Measurements from ENCODE around the gene SOHLH1. TPM values are rescaled to one million over a fixed set of nuclear protein-coding genes. Genes with fewer than 3 reads are reported as not detected.

The SOHLH1 gene
- total RNA-seq, 1 experiment from 2014 or later = not detected

- in situ Hi-C loops (cut with HindIII; ENCODE audit: low pct_unique_long_range_greater_than_20kb, low sequenced_read_pairs) = no loop called here
- no peaks in the 10 kb centered on the region for H3K9me3 ChIP-seq (ENCODE audit: control insufficient read depth, insufficient read depth, low read depth, low read length)
- DNase-seq (ENCODE audit: low read depth, low spot score) = no peak
- ChIA-PET POLR2A (no interaction called here), CTCF (no interaction called here)
- TF ChIP-seq POLR2AphosphoS5 (IDR thresholded peaks at IDR 0.05; ENCODE audit: low read depth, low read length) (no peak), SIN3A (IDR thresholded peaks at IDR 0.05; ENCODE audit: borderline replicate concordance, insufficient read depth, low read depth, low read length) (no peak), REST (IDR thresholded peaks at IDR 0.05; ENCODE audit: insufficient read depth in 1 of 2, low read depth in 2 of 2, low read length in 1 of 2) (no peak), TCF7L2 (IDR thresholded peaks at IDR 0.05; ENCODE audit: low read depth, low read length) (no peak)
- TF ChIP-seq, protein P1, sequence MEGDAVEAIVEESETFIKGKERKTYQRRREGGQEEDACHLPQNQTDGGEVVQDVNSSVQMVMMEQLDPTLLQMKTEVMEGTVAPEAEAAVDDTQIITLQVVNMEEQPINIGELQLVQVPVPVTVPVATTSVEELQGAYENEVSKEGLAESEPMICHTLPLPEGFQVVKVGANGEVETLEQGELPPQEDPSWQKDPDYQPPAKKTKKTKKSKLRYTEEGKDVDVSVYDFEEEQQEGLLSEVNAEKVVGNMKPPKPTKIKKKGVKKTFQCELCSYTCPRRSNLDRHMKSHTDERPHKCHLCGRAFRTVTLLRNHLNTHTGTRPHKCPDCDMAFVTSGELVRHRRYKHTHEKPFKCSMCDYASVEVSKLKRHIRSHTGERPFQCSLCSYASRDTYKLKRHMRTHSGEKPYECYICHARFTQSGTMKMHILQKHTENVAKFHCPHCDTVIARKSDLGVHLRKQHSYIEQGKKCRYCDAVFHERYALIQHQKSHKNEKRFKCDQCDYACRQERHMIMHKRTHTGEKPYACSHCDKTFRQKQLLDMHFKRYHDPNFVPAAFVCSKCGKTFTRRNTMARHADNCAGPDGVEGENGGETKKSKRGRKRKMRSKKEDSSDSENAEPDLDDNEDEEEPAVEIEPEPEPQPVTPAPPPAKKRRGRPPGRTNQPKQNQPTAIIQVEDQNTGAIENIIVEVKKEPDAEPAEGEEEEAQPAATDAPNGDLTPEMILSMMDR (IDR thresholded peaks at IDR 0.05) = no peak
- no peak overlapping the region for H3K4me3 ChIP-seq (ENCODE audit: low read depth in 2 of 2, low read length in 2 of 2)
- H3K27ac ChIP-seq (ENCODE audit: low read length) = no peak overlapping the region
- peak; percentile 24; the same call in 1 of the 2 replicates for ATAC-seq
- intact Hi-C loops (cut with micrococcal nuclease; ENCODE audit: unreplicated experiment) = no loop called here
- no peaks in the 10 kb centered on the region for H3K27me3 ChIP-seq (ENCODE audit: control insufficient read depth, insufficient read depth, low read length)
- no peaks in the 10 kb centered on the region for H3K36me3 ChIP-seq (ENCODE audit: control insufficient read depth, insufficient read depth, low read length)
- no peaks in the 10 kb centered on the region for H3K4me1 ChIP-seq (ENCODE audit: control insufficient read depth, insufficient read depth, low read length)
- BruUV-seq (replicated peaks) = no TSS peak
Measured at GRCh38 chr9:135736979-135737839, 37.9 kb upstream of the SOHLH1 start.

DNA sequence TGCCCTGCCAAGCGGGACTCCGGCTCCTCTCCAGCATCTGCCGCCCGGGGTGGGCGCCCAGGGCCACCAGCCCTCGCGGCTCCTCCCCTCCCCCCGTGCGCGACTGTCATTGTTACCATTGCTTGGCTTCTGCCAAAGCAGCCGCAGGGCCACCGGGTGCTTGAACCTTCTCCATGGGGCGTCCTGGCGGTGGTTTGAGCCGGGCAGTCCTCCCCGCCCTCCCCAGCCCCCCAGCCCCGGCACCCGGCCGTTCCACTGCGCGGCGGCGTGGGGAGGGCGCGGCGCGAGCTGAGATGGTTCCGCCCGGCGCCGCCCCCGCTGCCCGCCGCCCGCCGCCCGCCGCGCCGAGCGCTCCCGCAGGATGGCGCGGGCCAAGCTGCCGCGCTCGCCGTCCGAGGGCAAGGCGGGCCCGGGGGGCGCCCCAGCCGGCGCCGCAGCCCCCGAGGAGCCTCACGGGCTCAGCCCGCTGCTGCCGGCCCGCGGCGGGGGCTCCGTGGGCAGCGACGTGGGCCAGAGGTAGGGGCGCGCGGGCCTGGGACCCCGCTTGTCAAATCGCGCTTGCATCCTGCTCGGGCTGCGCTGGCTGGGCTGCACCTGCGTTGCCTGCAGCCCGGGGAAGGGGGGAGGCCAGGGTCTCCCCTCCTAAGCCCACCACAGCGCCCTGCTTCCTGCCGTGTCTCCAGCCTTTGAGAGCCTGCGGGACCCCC lies 37.1 kb upstream of the SOHLH1 start:
- CTCF ChIA-PET = no interaction called here
- ATAC-seq = no peak
- Histone ChIP-seq H3K27me3 (ENCODE audit: control insufficient read depth, insufficient read depth, low read length) (no peaks in the 10 kb centered on the region), H3K4me1 (ENCODE audit: control insufficient read depth, insufficient read depth, low read length) (no peaks in the 10 kb centered on the region), H3K9me3 (ENCODE audit: control insufficient read depth, insufficient read depth, low read depth, low read length) (no peaks in the 10 kb centered on the region), H3K36me3 (ENCODE audit: control insufficient read depth, insufficient read depth, low read length) (no peaks in the 10 kb centered on the region), H3K27ac (ENCODE audit: low read length) (no peak overlapping the region), H3K4me3 (ENCODE audit: low read depth in 2 of 2, low read length in 2 of 2) (no peak overlapping the region)
- POLR2A ChIA-PET = no interaction called here
- TF ChIP-seq REST (IDR thresholded peaks at IDR 0.05; ENCODE audit: insufficient read depth in 1 of 2, low read depth in 2 of 2, low read length in 1 of 2) (no peak), POLR2AphosphoS5 (IDR thresholded peaks at IDR 0.05; ENCODE audit: low read depth, low read length) (no peak), SIN3A (IDR thresholded peaks at IDR 0.05; ENCODE audit: borderline replicate concordance, insufficient read depth, low read depth, low read length) (no peak), TCF7L2 (IDR thresholded peaks at IDR 0.05; ENCODE audit: low read depth, low read length) (no peak)
- TF ChIP-seq, protein P1 (IDR thresholded peaks at IDR 0.05) = no peak
- intact Hi-C loops (cut with micrococcal nuclease; ENCODE audit: unreplicated experiment) = no loop called here
- no peak for DNase-seq (ENCODE audit: low read depth, low spot score)
- in situ Hi-C loops (cut with HindIII; ENCODE audit: low pct_unique_long_range_greater_than_20kb, low sequenced_read_pairs) = no loop called here
- BruUV-seq (replicated peaks) = no TSS peak
